NOMO-1 treated with dmso at 0.1 percent for 144 hours (cell line): ENCODE data around the gene CDK11A.

ENCODE experiments used
- DNase-seq: peaks from one replicate; lab custom pipeline; 2025; ENCODE audit not compliant: unreplicated experiment; lab: John Stamatoyannopoulos, UW

The CDK11A gene

DNA sequence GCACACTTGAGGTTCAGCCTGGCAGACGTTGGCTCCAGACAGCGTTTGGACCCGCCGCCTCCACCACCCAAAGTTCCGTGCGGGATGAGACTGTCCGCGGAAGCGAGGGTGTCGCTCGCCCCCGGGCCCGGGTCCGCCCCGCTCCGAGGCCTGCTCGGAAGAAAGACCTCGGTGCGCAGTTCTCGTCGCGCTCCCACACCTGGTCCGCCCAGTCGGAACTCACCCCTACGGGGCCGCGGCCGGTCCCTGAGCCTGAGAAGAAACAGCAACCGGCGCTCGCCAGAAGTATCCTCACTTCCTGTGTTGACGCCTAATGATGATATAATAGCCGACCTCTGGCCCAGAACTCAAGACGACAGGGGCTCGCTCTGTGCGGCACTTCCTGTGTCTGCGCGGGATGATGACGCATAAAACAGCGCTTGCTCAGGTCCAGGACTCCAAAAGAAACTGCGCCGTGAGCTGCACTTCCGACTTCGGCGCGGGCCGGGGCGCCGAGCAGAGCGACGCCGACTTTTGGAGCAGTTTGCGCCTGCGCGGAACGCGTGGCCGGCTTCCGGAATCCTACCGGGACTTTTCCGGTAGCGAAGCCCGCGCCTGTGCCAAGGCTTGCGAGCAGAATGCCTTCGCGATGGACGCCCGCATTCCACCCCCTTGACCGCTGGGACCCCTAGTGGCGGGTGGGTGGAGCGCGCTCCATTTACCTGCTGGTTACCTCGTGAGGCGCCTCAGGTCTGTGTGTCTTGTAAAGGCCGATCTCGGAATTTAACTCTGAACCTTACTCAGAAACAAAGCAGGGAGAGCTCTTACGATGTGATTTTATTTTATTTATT lies at the start of gene CDK11A:
TSS of gene CDK11A (minus strand) at position 323 of the 830 bp plus-strand sequence. CDS start 1,539 bp downstream, outside the sequence.
- peak; percentile 95 for DNase-seq

DNA sequence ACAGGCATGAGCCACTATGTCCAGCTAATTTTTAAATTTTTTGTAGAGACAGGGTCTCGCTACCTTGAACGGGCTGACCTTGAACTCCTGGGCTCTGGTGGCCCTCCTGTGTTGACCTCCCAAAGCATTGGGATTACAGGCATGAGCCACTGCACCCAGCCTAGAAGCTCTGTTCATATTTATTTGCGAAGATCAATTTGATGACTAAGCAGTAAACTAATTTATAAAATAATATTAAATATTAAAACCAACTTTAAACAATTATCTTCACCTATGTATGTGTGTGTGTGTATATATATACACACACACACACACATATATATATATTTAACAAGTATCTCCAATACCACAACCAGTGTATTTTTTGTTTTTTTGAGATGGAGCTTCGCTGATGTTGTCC lies 49.7 kb upstream of the CDK11A start:
- no peak for DNase-seq

DNA sequence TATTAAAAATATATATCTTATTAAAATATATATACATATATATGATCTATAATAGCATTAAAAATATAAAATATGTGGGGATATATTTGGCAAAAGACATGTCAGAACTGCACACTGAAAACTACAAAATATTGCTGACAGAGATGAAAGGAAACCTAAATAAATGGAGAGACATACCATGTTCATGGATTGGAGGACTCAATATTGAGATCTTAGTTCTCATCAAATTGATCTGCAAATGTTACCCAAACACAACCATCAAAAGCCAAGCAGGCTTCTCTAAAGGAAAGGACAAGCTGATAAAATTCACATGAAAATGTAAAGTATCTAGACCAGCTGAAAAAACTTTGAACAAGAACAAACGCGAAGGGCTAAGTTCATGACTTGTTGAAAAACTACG lies 46.9 kb upstream of the CDK11A start:
- DNase-seq = no peak

DNA sequence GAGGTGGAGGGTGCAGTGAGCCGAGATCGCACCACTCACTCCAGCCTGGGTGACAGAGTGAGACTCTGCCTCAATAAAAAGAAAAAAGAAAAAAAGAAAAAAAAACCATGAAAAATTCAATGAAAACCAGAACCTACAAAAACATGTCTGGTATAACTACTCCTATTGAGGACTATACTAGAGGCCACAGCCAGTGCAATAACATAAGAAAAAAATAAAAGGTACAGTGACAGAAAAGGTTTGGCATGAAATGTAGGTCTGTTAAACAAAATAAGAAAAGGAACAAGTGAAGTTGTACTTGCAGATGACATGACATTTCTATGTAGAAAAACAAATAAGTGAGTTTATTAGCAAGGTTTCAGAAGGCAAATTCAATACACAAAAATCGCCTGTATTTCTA lies 45.9 kb upstream of the CDK11A start:
- DNase-seq = no peak

DNA sequence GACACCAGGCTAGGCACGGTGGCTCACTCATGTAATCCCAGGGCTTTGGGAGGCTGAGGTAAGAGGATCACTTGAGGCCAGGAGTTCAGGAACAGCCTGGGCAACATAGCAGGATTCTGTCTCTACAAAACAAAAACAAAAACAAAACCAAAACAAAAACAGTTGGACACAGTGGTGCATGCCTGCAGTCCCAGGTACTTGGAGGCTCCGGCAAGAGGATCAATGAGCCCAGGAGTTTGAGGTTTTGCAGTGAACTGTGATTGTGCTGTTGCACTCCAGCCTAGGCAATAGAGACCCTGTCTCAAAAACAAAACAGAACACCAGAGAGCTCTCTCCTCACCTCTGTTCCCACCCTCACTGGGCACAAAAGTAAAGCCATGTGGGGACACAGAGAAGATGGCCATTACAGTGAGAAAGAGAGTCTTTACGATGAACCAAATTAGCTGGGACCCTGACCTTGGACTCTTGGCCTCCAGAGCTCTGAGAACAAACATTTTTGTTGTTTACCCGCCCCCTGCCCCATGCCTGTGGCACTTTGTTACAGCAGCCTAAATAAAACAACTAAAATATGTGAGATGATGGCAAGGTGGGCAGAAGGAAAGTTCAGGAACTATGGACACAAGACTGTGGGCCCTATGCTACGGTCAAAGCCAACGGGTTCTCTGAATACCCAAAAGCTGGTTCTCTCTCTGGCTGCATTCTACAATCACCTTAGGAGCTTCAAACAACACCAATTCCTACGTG lies 44.3 kb upstream of the CDK11A start:
- DNase-seq = no peak

DNA sequence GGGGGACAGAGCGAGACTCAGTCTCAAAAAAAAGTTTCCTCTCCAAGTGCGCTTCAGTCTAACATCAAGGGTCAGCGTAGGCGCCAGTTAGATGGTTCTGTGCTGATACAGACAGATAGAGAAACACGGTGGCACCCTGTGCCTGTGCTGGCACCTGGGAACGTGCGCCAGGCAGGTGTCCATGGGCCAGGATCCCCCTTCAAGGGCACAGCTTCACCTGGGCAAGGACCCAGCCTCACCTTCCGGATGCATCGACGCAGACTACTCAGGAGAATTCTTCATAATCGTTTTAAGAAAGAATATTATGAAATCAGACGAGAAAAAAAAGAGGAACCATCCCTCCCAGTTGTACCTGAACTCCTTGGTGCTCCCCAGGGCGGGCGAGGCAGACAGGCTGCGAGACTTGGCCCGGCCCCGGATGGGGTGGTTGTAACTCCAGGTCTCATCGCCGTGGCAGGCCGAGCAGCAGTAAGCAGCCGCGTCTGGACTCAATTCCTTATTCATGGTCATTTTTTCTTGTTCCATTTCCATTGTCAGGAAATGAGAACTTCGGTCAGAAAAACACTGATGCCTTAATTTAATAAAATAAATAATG lies 40.8 kb upstream of the CDK11A start:
- peak; percentile 75 for DNase-seq

DNA sequence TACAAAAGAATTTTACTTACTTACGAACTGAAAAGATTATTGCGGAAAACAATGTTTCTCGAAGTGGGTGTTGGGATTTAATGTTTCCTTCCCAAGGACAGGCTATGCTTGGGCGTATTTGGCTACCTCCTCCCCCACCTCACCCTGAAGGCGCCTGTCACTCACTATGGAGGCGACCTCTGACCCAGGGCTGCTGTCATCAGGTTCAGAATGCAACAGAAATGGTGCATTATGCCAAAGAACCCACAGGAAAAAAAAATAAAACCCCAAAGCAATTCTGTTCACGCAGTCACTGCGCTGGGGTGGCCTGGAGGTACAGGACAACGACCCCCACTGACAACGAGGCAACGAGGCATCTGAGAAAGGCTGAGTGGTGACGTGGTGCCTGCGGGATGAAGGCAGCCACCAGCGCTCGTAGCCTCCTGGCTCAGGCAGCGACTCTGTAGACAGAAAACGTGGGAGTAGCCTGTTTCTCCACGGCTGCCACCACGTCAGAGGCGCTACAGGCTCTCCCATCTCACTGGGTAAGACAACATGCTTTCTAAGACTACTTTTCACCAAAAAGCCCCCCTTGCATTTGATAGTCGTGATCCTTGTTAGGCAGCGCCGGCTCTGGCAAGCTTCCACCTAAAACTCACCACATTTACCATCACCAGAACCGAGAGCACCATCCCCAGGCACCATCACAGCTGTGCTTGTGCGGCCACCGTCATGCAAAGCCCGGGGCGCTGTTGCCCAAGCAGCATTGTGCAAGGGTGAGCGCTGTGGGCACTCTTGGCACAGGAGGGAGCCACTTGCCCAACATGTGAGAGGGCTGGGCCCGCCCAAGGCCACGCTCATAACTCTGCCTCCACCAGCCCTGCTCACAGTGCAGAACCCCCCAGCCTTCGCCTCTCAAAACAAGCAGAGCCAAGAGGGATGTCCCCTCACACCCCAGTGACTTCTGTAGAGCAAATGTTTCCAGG lies 39.8 kb upstream of the CDK11A start:
- DNase-seq = peak; percentile 61

DNA sequence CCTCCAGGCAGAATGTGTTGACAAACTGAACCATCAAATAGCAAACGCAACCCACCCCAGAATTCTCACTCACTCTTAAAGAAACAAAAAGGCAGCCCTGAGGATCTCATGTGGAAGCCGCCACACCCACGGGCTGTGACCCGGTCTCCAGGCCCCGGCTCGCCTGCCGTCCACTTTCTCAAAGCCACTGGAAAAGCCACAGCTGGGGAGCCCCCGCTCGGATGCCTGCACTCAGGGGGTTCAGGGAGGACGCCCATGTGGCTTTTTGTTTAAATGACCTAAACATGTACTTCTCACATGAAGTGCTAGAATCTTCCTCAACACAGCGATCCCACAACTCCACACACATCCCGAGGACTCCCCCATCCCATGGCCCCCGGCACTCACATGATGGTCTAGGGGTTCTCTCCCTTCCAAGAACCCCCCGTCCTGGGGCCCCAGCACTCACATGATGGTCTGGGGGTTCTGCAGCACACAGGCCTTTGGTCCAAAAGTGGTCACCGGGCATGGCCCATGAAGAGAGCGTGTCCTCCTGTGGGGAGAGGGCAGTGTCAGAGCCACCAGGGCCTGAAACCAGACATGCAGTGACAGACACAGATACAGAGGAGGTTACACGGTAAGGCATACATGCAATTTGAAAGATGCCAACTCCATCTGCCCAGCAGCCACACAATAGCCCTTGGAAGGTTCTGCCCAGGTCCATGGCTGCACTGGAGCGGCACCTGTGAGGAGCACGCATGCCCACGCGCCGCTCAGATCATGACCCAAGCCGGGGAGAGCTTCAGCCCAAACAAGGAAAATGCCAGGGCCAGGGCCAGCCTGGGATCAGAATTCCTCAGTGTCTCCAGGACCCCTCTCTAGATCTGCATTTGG lies 37.6 kb upstream of the CDK11A start:
- no peak for DNase-seq

DNA sequence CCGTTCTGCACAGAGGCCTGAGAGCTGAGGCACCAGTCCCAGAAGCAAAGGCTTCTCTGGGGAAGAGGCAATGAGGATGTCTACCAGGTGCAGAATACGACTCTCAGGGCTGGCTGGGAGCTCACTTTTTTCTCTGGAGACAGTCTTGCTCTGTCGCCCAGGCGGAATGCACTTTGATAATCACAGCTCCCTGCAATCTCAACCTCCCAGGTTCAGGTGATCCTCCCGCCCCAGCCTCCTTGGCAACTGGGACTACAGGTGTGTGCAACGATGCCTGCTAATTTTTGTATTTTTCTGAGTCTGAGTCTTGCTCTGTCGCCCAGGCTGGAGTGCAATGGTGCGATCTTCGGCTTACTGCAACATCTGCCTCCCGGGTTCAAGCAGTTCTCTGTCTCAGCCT lies 36.6 kb upstream of the CDK11A start:
- DNase-seq = no peak

DNA sequence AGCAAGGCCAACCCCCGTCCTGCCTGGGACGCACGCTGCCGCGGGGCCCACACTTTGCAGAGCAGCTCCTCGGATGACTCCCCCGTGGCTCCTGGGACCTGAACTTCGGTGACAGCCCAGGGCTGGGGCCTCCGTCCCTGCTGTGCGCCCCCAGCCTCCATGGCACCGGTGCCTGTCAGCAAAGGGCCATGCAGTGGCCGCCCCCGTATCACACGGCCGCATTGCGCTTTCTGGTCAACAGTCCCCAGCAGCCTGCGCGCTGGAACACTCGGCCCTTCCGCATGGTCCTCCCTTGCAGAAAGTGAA lies 36.1 kb upstream of the CDK11A start:
- no peak for DNase-seq

DNA sequence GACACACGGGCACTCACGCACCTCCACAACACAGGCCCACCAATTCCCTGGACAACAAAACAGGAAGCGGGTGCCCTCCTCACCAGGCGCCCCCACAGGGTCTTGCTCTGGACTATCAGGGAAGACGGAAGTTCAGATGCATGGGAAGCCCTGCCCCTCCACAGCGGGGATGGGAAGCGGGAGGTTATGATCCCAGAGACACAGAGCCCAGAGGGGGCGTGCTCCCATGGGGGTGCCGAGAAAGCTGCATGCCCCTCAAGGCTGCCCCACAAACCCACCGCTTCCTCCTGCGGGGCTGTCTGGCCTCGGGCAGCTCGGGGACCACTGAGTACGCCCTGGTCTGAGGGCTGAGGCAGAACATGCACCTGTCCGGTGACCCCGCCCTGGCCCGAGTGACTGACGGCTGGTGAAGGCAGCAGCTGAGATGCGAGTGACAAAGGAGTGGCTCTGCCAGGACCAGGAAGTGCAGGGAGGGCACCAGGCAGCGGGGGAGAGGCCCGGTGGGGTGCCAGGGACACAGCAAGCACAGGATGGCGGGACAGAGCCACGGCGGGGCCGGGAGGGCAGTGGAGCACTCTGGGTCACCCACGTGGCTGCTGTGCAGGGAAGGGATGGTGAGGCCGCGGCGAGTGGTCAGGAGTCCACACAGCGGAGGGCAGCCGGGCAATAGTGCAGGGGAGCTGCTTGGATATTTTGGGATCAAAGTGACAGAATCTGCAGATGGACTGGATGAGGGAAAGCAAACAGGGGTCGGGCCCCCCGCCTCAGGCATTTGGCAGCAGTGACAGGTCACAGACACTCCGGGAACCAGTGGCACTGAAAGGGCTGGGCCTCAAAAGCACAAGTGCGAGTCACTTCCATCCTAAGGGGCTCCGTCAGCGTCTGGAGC lies 35.5 kb upstream of the CDK11A start:
- no peak for DNase-seq

DNA sequence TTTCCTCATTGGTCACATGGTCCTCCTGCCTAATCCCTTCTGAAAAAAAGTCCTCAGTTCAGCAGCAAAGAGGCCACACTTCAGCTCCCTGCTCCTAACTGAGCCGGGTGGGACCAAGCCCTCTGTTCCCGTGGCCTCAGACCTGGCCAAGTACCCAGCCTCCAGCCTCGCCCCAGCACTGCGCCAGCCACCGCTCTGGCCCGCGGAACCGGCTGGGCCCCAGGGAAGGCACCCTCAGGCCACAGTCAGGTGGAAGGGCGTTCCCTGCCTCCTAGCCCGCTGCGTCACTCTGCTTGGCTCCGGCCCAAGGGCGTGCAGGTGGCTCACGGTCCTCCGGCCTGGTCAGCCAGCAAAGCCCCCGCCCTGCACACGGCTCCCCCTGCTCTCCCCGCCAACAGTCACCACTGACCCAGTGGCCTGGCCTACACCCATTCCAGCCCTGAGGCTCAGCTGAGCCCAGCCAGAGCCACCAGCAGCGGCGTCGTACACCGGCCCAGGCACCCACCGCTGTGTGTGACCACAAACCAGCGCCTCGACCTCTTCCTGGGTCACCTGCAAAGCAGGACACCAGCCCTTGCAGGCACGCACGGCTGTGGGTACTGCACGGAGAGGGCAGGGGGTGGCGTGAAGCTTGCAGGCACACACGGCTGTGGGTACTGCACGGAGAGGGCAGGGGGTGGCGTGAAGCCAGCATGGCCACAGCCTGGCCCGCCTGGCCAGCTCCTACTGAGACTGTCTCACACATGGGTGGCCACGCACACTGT lies 34.7 kb upstream of the CDK11A start:
- no peak for DNase-seq

DNA sequence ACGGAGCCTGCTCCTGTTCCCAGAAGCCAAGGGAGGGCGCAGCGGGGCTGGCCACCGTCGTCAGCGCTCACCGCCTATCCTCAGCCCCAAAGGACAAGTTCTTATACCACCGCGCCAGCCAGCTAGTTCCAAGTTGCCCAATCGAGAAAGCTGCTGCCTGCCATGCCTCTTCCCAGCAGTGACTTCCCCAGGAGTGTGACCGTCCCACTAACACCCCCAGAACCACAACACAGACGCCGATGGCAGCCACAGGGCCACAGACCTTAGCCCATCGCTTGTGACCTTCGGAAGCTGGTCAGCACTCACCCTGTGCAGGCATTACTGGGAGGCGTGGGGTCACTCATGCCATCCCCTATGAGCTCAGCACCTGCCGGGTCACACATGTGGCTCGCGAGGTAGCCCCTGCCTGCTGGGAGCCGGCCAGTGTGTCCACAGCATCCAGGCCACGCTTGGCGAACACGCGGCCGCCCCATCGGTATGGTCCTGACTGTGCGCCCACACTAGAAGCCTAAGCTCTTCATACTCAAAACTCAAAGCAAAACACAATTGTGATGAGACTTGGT lies 34.0 kb upstream of the CDK11A start:
- DNase-seq = no peak

DNA sequence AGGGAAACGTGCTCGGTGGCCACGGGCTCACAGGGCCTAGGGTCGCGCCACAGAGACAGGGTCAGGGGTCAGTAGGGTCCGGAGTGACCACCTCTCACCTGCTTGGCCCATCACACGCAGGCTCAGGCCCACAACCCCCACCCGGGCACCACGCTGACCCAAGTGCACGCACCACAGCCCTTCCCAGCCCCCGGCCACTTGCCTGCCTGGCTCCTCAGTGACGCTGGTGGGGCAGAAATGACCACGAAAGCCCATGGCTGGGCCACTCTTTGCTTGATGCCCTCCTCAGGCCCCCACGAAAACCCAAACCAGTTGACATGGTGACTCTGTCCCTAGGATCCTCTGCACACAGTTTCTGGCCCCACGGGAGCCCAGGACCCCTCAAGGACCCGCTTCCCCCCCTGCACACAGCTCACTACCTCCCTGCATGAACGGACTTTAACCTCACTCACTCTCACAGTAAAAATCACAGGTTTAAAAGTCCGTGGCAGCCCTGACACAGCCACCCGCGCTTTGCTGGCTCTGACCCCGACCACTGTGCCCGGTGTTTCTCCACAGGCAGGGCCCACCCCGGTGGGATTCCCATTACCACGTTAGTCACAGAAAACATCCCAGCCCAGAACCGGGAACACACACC lies 33.4 kb upstream of the CDK11A start:
- DNase-seq = no peak

DNA sequence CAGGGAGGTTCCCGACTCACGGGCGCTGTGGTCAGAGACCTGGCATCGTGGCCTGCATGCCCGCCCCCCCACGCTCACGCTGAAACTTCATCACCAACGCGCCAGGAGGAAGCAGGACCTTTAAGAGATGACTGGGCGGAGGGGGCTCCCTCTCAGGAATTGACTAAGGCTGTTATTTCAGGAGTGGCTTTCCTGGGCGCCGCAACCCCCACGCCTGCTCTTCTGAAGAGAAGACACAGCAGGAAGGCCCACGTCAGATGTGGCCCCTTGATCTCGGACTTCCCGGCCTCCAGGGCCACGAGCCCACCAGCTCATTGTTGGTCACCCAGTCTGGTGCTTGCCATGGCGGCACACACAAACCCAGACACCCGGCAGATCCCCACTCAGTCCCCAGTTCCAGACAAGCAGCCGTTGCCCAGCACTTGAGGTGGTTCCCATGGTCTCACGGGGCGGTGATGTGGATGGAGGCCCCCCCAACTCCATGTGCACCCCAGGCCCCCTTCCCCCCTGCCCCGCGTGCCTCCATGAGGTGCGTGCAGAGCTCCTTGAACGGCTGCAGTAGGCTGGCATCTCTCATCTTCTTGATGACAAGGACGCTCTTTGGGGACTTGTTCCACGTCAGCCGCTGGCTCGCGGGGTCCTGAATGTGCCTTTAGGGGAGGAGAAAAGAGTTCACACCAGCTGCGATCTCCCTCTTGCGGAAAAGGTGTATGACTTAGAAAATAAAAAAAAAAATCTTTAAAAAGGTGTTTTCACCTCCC lies 32.7 kb upstream of the CDK11A start:
- DNase-seq = no peak

DNA sequence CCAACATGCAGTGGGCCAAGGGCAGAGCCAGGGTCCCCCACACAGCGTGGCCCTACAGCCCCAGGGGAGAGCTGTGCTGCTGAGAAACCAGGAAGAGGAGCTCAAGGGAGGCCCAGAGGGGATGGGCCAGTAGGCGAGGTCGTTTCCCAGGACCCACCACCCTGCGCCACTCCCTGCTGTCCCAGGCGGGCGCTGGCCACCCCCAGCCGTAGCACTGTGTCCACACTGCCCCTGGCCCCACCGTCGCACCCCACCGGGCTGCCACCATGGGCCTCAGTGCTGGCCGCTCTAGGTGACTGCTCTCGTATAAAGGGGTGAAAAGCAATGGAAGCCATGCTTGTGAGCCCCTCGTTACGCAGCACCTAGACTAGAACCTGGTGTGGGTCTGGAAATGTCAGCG lies 31.7 kb upstream of the CDK11A start:
- no peak for DNase-seq

DNA sequence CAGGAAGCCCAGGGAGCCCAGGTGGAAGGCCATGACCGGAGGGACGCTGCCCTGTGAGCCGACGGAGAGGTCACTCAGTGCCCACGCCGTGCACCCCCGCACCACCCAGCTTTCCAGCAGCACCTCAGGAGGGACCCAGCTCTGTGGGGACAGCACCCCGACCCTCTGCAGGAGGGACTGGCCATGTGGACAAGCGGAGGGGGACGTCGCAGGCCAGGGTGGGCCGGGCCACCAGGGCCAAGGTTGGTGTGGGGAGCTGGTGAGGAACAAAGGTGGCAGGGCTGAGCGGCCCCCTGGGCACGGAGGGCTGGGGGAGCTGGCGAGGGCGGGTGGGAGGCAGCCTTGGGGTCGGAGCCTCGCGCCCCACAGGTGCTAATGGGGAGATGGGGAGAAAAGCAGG lies 31.3 kb upstream of the CDK11A start:
- no peak for DNase-seq
